Fibroblast of villous mesenchyme (primary cell): ENCODE results near the gene SNAPC2. TPM values are rescaled to one million over a fixed set of nuclear protein-coding genes. Genes with fewer than 3 reads are reported as not detected.
"Not testable (repeated sequence)": the region's sequence is repeated elsewhere in the genome, so short reads cannot be mapped to it uniquely, and the experiment has no call there.

ENCODE experiments used
- DNase-seq: peaks from one replicate; pipeline ENCODE4 v3.0.0-alpha.2; 2010; ENCODE audit warnings: low read depth
- H3K4me3 ChIP-seq: 2 replicates; pipeline ENCODE4 v1.5.1; 2011; ENCODE audit warnings: low read depth, mild to moderate bottlenecking, low read length
- total RNA-seq: library from RNA; depleted of rRNA; stranded (reverse); fragments of >200 nt; gene quantifications from 2 replicates; pipeline ENCODE4 v1.2.3, GENCODE V29; 2012
- TF ChIP-seq, protein P1 (sequence below): IDR thresholded peaks from 2 replicates; pipeline ENCODE4 v1.5.1; 2012; ENCODE audit warnings: low read depth, mild to moderate bottlenecking, low read length; ENCODE audit not compliant: insufficient read depth

SNAPC2 gene
- total RNA-seq, 1 donor: 17.7 TPM

DNA sequence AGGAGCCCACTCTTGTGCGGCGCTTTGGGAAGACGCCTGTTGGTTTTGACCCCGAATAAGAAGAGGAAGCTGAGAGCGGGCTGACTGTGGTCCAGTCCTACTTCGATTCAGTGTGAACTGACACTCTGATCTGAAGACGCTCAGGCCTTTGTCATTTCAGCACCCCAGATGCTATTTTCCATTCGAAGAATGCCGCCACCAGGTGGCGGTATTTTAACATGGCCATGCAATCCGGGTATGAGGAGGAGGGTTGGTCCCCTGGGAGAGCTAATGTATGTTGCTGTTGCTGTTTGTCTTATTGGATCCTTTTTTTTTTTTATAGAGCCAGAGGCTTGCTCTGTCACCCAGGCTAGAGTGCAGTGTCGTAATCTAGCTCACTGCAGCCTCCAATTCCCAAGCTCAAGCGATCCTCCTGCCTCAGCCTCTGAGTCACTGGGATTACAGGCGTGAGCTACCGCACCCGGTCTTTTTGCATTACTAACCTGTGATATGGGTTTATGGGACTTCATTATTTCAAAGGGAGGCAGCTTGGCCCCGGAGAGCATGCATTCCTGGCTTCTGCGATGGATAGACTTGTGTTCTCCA lies 24.1 kb downstream of the SNAPC2 start:
- H3K4me3 ChIP-seq: peak overlapping the region; percentile 82
- peak; percentile 93 for DNase-seq
- TF ChIP-seq, protein P1, sequence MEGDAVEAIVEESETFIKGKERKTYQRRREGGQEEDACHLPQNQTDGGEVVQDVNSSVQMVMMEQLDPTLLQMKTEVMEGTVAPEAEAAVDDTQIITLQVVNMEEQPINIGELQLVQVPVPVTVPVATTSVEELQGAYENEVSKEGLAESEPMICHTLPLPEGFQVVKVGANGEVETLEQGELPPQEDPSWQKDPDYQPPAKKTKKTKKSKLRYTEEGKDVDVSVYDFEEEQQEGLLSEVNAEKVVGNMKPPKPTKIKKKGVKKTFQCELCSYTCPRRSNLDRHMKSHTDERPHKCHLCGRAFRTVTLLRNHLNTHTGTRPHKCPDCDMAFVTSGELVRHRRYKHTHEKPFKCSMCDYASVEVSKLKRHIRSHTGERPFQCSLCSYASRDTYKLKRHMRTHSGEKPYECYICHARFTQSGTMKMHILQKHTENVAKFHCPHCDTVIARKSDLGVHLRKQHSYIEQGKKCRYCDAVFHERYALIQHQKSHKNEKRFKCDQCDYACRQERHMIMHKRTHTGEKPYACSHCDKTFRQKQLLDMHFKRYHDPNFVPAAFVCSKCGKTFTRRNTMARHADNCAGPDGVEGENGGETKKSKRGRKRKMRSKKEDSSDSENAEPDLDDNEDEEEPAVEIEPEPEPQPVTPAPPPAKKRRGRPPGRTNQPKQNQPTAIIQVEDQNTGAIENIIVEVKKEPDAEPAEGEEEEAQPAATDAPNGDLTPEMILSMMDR: peak; percentile 83

DNA sequence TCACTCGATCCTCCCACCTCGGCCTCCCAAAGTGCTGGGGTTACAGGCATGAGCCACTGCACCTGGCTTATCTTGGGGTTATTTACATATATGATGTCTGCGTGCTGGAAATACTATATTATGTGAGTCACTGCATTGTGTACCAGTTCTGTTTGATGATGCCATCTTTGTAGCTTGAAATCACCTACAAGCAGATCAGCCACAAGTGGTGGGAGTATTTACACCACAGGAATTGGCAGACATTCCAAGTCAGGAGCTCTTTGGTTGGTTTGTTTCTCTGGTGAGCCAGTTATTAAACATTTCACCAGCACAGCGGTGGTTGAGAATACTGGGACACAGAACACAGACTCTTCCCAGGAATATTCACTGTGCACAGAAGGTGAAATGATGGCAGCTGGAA lies 27.8 kb downstream of the SNAPC2 start:
- no peak for DNase-seq
- H3K4me3 ChIP-seq: no peak overlapping the region
- TF ChIP-seq, protein P1: no peak

DNA sequence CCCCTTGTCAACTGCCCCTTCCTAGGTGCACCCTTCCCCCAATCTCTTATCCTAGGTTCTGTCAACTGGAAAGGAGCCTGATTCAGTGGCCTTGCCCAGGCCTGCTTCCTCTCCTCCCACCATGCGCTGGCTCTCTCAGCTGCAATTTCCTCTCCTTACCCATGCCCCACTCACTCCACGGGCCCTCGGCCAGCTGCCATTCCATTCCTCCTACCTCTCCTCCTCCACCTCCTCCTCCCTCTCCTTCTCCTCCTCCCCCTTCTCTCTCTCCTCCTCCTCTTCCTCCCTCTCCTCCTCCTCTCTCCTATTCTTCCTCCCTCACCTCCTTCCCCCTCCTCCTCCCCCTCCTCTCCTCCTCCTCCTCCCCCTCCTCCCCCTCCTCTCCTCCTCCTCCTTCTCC lies 32.9 kb downstream of the SNAPC2 start:
- TF ChIP-seq, protein P1: no peak
- no peak overlapping the region for H3K4me3 ChIP-seq
- DNase-seq: peak; percentile 14

DNA sequence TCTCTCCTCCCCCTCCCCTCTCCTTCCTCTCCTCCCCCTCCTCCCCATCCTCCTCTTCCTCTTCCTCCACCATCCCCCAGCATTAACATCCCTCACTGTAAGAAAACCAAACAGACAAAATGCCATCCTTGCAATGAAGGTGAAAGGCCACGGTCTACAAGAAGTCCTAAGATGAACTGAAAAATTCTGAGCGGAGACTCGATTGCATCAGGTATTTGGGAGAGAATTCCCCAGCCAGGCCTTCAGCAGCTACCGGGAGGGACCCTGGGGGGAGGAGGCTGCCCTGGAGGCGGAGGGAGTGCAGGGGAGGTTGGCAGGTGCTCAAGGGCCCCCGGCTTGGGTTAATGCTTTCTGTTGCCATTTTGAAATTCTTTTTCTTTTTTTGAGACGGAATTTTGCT lies 33.4 kb downstream of the SNAPC2 start:
- H3K4me3 ChIP-seq: no peak overlapping the region
- DNase-seq: peak; percentile 2
- TF ChIP-seq, protein P1: no peak

DNA sequence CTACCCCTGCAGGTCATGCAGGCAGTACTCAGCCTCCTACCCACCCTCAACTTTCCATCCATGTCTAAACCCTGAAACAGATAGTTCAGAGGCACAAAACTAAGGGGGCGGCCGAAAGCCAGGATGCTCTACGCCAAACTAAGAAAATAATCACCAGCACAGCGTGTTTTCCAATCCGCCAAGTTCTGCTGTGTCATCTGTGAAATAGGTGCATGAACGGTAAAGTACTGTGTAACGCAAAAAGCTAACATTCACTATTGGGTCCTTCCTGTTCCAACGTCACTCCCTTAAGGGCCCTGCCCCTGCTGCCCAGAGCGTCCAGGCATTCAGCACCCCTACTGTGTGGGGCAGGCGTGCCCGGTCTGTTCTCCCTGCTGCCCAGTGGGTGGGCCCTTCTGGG lies 35.6 kb downstream of the SNAPC2 start:
- TF ChIP-seq, protein P1: no peak
- no peak for DNase-seq

DNA sequence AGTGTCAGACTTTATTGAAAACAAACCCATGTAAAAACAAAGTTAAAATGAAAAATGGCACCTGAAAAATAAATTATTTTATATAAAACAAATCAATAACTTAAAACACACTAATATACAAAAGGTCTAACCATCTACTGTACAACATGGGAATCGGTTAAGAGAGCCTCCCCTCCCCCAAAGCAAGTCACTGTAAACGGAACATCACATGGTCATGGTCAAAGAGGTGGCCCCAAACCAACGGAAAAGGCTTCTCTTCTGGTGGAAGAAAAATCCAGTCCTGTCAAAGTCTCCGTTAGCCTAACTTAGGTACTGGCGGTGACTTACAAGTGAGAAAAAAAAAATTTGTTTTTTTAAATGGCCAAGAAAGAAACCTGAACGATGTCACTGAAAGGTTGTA lies 39.1 kb downstream of the SNAPC2 start:
- no peak overlapping the region for H3K4me3 ChIP-seq
- DNase-seq: no peak
- TF ChIP-seq, protein P1: no peak

More for the DNA sequence above, 35.6 kb downstream of the SNAPC2 start:
- H3K4me3 ChIP-seq: no peak overlapping the region

DNA sequence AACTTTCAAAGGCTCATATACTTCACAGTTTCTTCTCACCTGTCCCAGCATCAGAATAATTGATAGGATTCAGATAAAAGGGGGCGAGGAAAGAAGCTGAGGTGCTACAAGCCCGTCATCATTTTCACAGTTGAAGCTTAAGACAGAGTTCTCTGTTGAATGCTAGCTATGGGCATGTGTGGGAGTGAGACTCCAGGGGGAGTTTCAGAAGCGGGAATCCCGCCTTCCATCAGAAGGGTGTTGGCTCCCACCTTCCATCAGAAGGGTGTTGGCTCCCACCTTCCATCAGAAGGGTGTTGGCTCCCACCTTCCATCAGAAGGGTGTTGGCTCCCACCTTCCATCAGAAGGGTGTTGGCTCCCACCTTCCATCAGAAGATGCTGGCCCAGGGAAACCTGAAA lies 40.9 kb downstream of the SNAPC2 start:
- not testable (repeated sequence) for DNase-seq, H3K4me3 ChIP-seq
